ENCODE measurements around the gene ADIPOR2.

- TF ChIP-seq, protein P1, sequence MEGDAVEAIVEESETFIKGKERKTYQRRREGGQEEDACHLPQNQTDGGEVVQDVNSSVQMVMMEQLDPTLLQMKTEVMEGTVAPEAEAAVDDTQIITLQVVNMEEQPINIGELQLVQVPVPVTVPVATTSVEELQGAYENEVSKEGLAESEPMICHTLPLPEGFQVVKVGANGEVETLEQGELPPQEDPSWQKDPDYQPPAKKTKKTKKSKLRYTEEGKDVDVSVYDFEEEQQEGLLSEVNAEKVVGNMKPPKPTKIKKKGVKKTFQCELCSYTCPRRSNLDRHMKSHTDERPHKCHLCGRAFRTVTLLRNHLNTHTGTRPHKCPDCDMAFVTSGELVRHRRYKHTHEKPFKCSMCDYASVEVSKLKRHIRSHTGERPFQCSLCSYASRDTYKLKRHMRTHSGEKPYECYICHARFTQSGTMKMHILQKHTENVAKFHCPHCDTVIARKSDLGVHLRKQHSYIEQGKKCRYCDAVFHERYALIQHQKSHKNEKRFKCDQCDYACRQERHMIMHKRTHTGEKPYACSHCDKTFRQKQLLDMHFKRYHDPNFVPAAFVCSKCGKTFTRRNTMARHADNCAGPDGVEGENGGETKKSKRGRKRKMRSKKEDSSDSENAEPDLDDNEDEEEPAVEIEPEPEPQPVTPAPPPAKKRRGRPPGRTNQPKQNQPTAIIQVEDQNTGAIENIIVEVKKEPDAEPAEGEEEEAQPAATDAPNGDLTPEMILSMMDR (conservative IDR thresholded peaks at IDR 0.05; ENCODE audit: low read depth, low read length) = no peak
- no peak for TF ChIP-seq EZH2 (IDR thresholded peaks at IDR 0.05; ENCODE audit: low read length, unreplicated experiment)
- no peak for TF ChIP-seq EZH2phosphoT487 (IDR thresholded peaks at IDR 0.05; ENCODE audit: borderline replicate concordance, low read length)
Measured at GRCh38 chr12:1835211-1836131, 144.6 kb downstream of the ADIPOR2 start.

Measured in PC-3 (cell line).